Tibial nerve (tissue), 4 donors: Measurements from ENCODE around the gene LSAMP. TPM values are rescaled to one million over a fixed set of nuclear protein-coding genes. Genes with fewer than 3 reads are reported as not detected.

ENCODE experiments used
- DNase-seq, 2 donors: peaks; one replicate each; pipeline ENCODE4 v3.0.0-alpha.2; 2019; ENCODE audit warnings: low spot score in 2 of 2
- H3K27ac ChIP-seq, 4 donors: fragments of 200-600 bp; sonication (generic) in 3 of 4; one replicate each; pipeline ENCODE4 v1.5.1; 2017 to 2019; ENCODE audit warnings: mild to moderate bottlenecking in 1 of 4
- H3K27me3 ChIP-seq, 2 donors: fragments of 200-600 bp; sonication (generic) in 1 of 2; one replicate each; pipeline versions ENCODE4 v1.5.1 to v1.6.0; 2017 to 2019
- H3K36me3 ChIP-seq, 3 donors: fragments of 200-600 bp; sonication (generic); one replicate each; pipeline ENCODE4 v1.5.1; 2018 to 2019
- H3K4me1 ChIP-seq, 4 donors: fragments of 200-600 bp; sonication (generic) in 3 of 4; one replicate each; pipeline ENCODE4 v1.5.1; 2017 to 2019
- H3K4me3 ChIP-seq, 4 donors: fragments of 200-600 bp; sonication (generic) in 3 of 4; one replicate each; pipeline ENCODE4 v1.5.1; 2017 to 2019; ENCODE audit warnings: mild to moderate bottlenecking in 1 of 4, moderate library complexity in 1 of 4
- H3K9me3 ChIP-seq, 4 donors: fragments of 200-600 bp; sonication (generic) in 3 of 4; one replicate each; pipeline ENCODE4 v1.5.1; 2017 to 2019
- CTCF ChIP-seq, 5 experiments: fragments of 200-600 bp in 3 of 5; fragments of 450-650 bp in 2 of 5; sonication (generic) in 3 of 5; IDR thresholded peaks; one replicate each; pipeline ENCODE4 v1.5.1; 2016 to 2019; ENCODE audit warnings: antibody characterized with exemption in 5 of 5, mild to moderate bottlenecking in 3 of 5, moderate library complexity in 2 of 5
- EP300 ChIP-seq, 2 donors: sonication (generic); formaldehyde crosslinking; IDR thresholded peaks; one replicate each; pipeline ENCODE4 v1.6.1; 2017; ENCODE audit warnings: antibody characterized with exemption in 2 of 2, mild to moderate bottlenecking in 1 of 2
- POLR2A ChIP-seq, 2 donors: fragments of 450-650 bp; IDR thresholded peaks; one replicate each; pipeline ENCODE4 v1.6.1; 2017; ENCODE audit warnings: antibody characterized with exemption in 2 of 2, mild to moderate bottlenecking in 2 of 2, moderate library complexity in 2 of 2
- WGBS, 2 donors: methylation state at CpG; one replicate each; pipeline ENCODE4 v1.1.5; 2018; 5-methylcytosine and 5-hydroxymethylcytosine counted together
- total RNA-seq, 4 donors: library from RNA; depleted of rRNA; stranded (reverse); fragments of >200 nt; gene quantifications; one replicate each; pipeline ENCODE4 v1.1.0, GENCODE V29; 2016

LSAMP gene
- total RNA-seq, 4 donors from 2014 or later, result 3.6 to 6.1 (median 4.2) TPM

GRCh38 chr3:116124166-116124565 is 321.1 kb downstream of the LSAMP start:
- H3K36me3 ChIP-seq, result no peaks in the 10 kb centered on the region
- H3K4me1 ChIP-seq, result no peaks in the 10 kb centered on the region
- no peak overlapping the region for H3K27ac ChIP-seq
- no peaks in the 10 kb centered on the region for H3K27me3 ChIP-seq
- TF ChIP-seq CTCF (IDR thresholded peaks at IDR 0.05), result no peak
- TF ChIP-seq EP300 (IDR thresholded peaks at IDR 0.05), result no peak
- TF ChIP-seq POLR2A (IDR thresholded peaks at IDR 0.05), result no peak
- DNase-seq, result no peak
- H3K4me3 ChIP-seq, result no peak overlapping the region
- no peaks in the 10 kb centered on the region for H3K9me3 ChIP-seq

- TF ChIP-seq CTCF (IDR thresholded peaks at IDR 0.05) (no peak), POLR2A (IDR thresholded peaks at IDR 0.05) (no peak), EP300 (IDR thresholded peaks at IDR 0.05) (no peak)
- DNase-seq, result no peak
- H3K9me3 ChIP-seq, result no peaks in the 10 kb centered on the region
- no peaks in the 10 kb centered on the region for H3K36me3 ChIP-seq
- WGBS, 2 donors, result 60 to 65% methylated on average over 3 of the region's 3 CpGs
- H3K4me1 ChIP-seq, result no peaks in the 10 kb centered on the region
- no peak overlapping the region for H3K4me3 ChIP-seq
- no peak overlapping the region for H3K27ac ChIP-seq
- no peaks in the 10 kb centered on the region for H3K27me3 ChIP-seq
Observed at GRCh38 chr3:116118475-116119169, 326.7 kb downstream of the LSAMP start.

- no peaks in the 10 kb centered on the region for H3K9me3 ChIP-seq
Observed at GRCh38 chr3:116114586-116114985, 330.7 kb downstream of the LSAMP start.

GRCh38 chr3:116112696-116113095 is 332.6 kb downstream of the LSAMP start:
- Histone ChIP-seq H3K27me3 (no peaks in the 10 kb centered on the region), H3K36me3 (no peaks in the 10 kb centered on the region), H3K4me3 (no peak overlapping the region), H3K9me3 (no peaks in the 10 kb centered on the region), H3K4me1 (no peaks in the 10 kb centered on the region), H3K27ac (no peak overlapping the region)
- no peak for DNase-seq
- WGBS, 2 donors, result 52 to 67% methylated on average over 2 of the region's 2 CpGs
- no peak for TF ChIP-seq EP300 (IDR thresholded peaks at IDR 0.05)
- TF ChIP-seq POLR2A (IDR thresholded peaks at IDR 0.05), result no peak
- TF ChIP-seq CTCF (IDR thresholded peaks at IDR 0.05), result no peak

More at GRCh38 chr3:116114586-116114985, 330.7 kb downstream of the LSAMP start:
- WGBS, 2 donors, result 46 to 67% methylated on average over 1 of the region's 1 CpG
- Histone ChIP-seq H3K4me3 (no peak overlapping the region), H3K4me1 (no peaks in the 10 kb centered on the region), H3K27me3 (no peaks in the 10 kb centered on the region), H3K36me3 (no peaks in the 10 kb centered on the region), H3K27ac (no peak overlapping the region)
- no peak for TF ChIP-seq EP300 (IDR thresholded peaks at IDR 0.05)
- no peak for TF ChIP-seq POLR2A (IDR thresholded peaks at IDR 0.05)
- TF ChIP-seq CTCF (IDR thresholded peaks at IDR 0.05), result no peak
- no peak for DNase-seq

- no peak overlapping the region for H3K27ac ChIP-seq
- no peaks in the 10 kb centered on the region for H3K4me1 ChIP-seq
- no peaks in the 10 kb centered on the region for H3K27me3 ChIP-seq
- H3K9me3 ChIP-seq, result no peaks in the 10 kb centered on the region
- no peaks in the 10 kb centered on the region for H3K36me3 ChIP-seq
- no peak for DNase-seq
- TF ChIP-seq POLR2A (IDR thresholded peaks at IDR 0.05) (no peak), EP300 (IDR thresholded peaks at IDR 0.05) (no peak)
- no peak overlapping the region for H3K4me3 ChIP-seq
Observed at GRCh38 chr3:116111765-116112164, 333.5 kb downstream of the LSAMP start.
